ENCODE results near the gene OR4K1.

DNA sequence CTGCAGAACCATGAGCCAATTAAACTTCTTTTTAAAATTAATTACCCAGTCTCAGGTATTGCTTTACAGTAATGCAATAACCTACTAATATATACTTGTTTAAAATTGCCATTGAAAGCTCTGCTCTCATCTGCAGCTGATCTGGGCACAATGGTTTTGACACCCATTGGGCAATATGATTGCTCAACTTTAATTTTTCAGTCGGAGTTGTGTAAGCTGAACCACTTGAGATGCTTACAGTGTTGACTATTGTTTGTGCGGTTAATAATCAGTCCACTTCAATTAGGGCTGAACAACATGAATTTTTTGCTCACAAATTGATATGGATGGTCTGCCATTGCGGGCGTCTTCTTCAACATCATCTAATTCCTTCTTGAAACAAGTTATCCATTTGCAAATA lies 28.3 kb upstream of the OR4K1 start:
- TF ChIP-seq, protein P1, sequence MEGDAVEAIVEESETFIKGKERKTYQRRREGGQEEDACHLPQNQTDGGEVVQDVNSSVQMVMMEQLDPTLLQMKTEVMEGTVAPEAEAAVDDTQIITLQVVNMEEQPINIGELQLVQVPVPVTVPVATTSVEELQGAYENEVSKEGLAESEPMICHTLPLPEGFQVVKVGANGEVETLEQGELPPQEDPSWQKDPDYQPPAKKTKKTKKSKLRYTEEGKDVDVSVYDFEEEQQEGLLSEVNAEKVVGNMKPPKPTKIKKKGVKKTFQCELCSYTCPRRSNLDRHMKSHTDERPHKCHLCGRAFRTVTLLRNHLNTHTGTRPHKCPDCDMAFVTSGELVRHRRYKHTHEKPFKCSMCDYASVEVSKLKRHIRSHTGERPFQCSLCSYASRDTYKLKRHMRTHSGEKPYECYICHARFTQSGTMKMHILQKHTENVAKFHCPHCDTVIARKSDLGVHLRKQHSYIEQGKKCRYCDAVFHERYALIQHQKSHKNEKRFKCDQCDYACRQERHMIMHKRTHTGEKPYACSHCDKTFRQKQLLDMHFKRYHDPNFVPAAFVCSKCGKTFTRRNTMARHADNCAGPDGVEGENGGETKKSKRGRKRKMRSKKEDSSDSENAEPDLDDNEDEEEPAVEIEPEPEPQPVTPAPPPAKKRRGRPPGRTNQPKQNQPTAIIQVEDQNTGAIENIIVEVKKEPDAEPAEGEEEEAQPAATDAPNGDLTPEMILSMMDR (conservative IDR thresholded peaks at IDR 0.05; ENCODE audit: low read depth, low read length), result no peak
- no peak for TF ChIP-seq EZH2 (IDR thresholded peaks at IDR 0.05; ENCODE audit: borderline replicate concordance, low read depth, low read length, poor library complexity, severe bottlenecking)

Data from A673 (cell line).